Omental fat pad (tissue), 4 donors: ENCODE data around the gene SPATC1L. TPM values are rescaled to one million over a fixed set of nuclear protein-coding genes. Genes with fewer than 3 reads are reported as not detected.
"Not testable (repeated sequence)": the region's sequence is repeated elsewhere in the genome, so short reads cannot be mapped to it uniquely, and the experiment has no call there.

Experiments used
- ATAC-seq: fragments of 150-250 bp; one replicate; pipeline ENCODE4 v1.9.1; 2016; ENCODE audit warnings: mild to moderate bottlenecking, moderate library complexity; ENCODE audit not compliant: low FRiP score
- DNase-seq: peaks from one replicate; pipeline ENCODE4 v3.0.0-alpha.2; 2019; ENCODE audit warnings: low spot score
- CTCF ChIP-seq, 3 donors: fragments of 450-650 bp; IDR thresholded peaks; one replicate each; pipeline ENCODE4 v1.5.1; 2016 to 2017; ENCODE audit warnings: antibody characterized with exemption in 3 of 3, mild to moderate bottlenecking in 3 of 3, moderate library complexity in 2 of 3
- total RNA-seq, 4 donors: library from RNA; depleted of rRNA; stranded (reverse); fragments of >200 nt; gene quantifications; one replicate each; pipeline ENCODE4 v1.1.0, GENCODE V29; 2016

The SPATC1L gene
- total RNA-seq, 4 donors from 2014 or later: 0.96 to 8.0 (median 2.8) TPM

DNA sequence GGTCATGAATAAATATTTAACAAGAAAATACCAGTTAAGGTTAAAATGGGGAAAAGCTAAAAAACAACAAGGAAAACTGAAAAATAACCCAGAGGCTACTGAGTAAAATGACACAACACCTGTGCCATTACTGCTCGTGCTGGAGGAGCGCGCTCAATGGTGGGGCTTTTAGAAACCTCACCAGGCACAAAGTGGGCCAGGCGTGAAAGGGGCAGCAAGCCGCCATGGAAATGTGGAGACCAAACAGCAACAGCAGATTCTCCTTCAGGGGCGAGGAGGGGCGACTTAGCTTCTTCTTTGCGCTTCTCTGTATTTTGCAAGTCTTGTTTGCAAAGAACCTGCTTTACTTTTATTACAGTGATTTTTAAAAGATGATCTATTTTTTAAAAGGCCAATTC is 18.9 kb upstream of the SPATC1L start:
- DNase-seq: no peak
- no peak for ATAC-seq
- TF ChIP-seq CTCF (IDR thresholded peaks at IDR 0.05): no peak

DNA sequence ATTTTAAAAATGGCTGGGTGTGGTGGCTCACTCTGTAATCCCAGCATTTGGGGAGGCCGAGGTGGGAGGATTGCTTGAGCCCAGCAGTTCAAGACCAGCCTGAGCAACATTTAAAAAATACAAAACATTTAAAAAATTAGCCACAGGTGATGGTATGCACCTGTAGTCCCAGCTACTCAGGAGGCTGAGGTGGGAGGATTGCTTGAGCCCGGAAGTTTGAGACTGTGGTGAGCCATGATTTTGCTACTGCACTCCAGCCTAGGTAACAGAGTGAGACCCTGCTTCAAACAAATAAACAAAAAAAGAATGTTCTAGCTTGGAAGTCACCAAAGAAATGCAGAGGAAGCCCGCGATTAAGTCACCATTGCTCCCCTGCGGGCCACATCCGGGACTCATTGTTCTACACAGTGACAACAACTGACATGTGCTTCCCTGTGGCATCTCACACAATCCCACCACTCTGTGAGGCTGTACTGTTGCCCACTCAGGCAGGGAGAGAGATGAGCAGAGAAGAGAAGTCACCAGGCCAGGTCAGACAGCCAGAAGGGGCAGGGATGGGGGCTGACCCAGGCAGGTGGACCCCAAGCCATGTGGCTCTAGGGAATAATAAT is 18.4 kb upstream of the SPATC1L start:
- no peak for TF ChIP-seq CTCF (IDR thresholded peaks at IDR 0.05)
- ATAC-seq (no peak), DNase-seq (no peak)

DNA sequence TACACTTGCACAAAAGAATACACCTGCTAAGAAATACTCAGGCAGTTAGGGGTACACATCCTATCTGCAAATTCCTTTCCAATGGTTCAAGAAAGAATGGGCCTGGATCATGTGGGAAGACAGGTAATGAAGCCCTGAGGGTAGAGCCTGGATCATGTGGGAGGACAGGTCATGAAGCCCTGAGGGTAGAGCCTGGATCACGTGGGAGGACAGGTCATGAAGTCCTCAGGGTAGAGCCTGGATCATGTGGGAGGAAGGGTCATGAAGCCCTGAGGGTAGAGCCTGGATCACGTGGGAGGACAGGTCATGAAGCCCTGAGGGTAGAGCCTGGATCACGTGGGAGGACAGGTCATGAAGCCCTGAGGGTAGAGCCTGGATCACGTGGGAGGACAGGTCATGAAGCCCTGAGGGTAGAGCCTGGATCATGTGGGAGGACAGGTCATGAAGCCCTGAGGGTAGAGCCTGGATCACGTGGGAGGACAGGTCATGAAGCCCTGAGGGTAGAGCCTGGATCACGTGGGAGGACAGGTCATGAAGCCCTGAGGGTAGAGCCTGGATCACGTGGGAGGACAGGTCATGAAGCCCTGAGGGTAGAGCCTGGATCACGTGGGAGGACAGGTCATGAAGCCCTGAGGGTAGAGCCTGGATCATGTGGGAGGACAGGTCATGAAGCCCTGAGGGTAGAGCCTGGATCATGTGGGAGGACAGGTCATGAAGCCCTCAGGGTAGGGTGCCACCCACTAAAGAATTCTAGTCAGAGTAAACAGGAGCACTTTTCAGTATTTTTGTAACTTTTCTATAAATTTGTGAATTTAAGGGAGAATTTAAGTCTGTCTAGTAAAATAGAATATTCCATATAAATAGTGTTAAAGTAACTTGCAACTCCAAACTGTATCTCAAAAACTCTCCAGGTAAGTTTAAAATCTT is 16.9 kb upstream of the SPATC1L start:
- DNase-seq, ATAC-seq: not testable (repeated sequence)

DNA sequence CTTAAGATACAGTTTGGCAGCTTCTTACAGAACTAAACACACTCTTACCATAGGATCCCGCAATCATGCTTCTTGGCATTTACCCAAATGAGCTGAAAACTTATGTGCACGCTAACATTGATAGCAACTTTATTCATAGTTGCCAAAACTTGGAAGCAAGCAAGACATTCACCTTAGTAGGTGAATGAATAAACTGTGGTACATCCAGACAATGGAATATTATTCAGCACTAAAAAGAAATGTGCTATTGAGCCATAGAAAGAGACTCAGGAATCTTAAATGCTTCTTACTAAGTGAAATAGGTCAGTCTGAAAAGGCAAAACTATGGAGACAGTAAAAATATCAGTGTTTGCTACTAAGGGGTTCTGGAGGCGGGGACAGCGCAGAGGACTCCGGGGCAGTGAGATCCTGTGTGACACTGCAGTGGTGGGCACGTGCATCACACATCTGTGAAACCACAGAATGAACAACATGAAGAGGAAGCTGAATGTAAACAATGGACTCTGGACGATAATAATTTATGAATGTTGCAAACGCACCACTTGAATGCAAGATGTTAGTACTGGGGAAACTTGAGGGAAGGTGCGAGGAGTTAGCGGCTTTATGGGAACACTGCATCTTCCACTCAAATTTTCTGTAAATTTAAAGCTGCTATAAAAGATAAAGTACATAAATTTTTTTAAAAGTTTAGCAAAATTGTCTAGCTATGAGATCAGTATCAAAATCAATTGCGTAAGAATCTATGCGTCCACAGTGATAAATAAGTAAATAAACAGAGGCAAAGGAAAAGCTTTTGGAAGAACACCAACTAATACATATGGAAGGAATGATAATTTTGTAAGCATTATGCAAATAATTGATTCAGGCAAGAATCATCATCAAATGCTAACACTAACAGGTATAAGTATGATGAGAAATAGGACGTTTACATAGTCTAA is 15.4 kb upstream of the SPATC1L start:
- ATAC-seq: no peak
- no peak for TF ChIP-seq CTCF (IDR thresholded peaks at IDR 0.05)
- DNase-seq: peak; percentile 4

DNA sequence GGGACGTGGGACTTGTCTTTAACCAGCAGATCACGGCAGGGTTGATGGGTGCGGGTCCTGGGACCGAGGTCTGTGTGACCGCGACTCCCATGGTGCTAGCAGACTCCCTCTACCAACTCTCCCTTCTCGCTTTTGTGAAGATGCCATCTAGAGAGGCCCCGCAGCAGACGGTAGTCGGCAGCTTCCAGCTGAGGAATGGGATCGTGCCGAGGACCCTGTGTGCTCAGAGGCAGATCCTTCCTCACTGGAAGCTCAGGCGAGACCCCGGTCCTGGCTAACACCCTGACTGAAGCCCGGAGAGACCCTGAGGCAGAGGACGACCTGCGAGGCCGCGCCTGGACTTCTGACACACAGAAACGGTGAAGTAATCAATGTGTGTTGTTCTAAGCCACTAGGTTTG is 12.5 kb upstream of the SPATC1L start:
- DNase-seq: peak; percentile 7
- no peak for ATAC-seq
- no peak for TF ChIP-seq CTCF (IDR thresholded peaks at IDR 0.05)

GRCh38 chr21:46195595-46196195 is 11.4 kb upstream of the SPATC1L start:
- ATAC-seq (no peak), DNase-seq (peak; percentile 16)
- TF ChIP-seq CTCF (IDR thresholded peaks at IDR 0.05): no peak
